Liver (tissue), 3 donors: ENCODE data around the gene NKAIN2.

Source experiments
- NR2F2 ChIP-seq: IDR thresholded peaks from 2 replicates; pipeline ENCODE4 v1.6.1; 2016; ENCODE audit warnings: antibody characterized with exemption
- RAD21 ChIP-seq, 2 donors: IDR thresholded peaks; 2 replicates each; pipeline ENCODE4 v1.6.1; 2016; ENCODE audit warnings: antibody characterized with exemption in 2 of 2, mild to moderate bottlenecking in 2 of 2
- TF ChIP-seq, protein P1 (sequence below): fragments of 150-350 bp; IDR thresholded peaks from 2 replicates; pipeline ENCODE4 v1.5.1; 2017; ENCODE audit warnings: improper control_type of control experiment, low read depth, low read length; ENCODE audit not compliant: missing input control
- donor health status: healthy.
- donor health status: healthy.

DNA sequence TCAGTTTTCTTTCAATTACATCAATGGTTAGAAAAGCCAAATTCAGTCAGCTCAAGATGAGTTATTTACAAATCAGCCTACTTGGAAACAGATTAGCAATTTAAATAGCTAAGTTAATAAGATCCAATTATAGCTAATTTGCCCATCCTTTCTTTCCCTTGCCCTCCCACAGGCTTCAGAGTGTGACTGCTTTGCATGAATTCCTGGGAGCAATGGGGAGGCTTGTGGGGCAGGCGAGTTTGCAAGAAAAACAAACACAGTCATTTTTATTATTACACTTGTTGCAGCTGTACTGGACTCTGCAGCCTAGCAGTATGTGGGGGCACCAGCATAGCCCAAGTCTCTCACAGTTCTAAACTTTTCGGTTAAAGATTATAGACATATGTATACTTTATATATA is 219.0 kb downstream of the NKAIN2 start:
- TF ChIP-seq, protein P1, sequence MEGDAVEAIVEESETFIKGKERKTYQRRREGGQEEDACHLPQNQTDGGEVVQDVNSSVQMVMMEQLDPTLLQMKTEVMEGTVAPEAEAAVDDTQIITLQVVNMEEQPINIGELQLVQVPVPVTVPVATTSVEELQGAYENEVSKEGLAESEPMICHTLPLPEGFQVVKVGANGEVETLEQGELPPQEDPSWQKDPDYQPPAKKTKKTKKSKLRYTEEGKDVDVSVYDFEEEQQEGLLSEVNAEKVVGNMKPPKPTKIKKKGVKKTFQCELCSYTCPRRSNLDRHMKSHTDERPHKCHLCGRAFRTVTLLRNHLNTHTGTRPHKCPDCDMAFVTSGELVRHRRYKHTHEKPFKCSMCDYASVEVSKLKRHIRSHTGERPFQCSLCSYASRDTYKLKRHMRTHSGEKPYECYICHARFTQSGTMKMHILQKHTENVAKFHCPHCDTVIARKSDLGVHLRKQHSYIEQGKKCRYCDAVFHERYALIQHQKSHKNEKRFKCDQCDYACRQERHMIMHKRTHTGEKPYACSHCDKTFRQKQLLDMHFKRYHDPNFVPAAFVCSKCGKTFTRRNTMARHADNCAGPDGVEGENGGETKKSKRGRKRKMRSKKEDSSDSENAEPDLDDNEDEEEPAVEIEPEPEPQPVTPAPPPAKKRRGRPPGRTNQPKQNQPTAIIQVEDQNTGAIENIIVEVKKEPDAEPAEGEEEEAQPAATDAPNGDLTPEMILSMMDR, result no peak
- TF ChIP-seq RAD21 (IDR thresholded peaks at IDR 0.05) (no peak), NR2F2 (no peak)
